GM19351 (cell line): ENCODE measurements around the gene BRS3.

Experiments
- ATAC-seq: cut with Tn5 transposase; IDR thresholded peaks from one replicate; pipeline ENCODE4 v1.9.1; 2021; ENCODE audit warnings: mild to moderate bottlenecking, moderate library complexity; ENCODE audit not compliant: unreplicated experiment

Gene BRS3

GRCh38 chrX:136493011-136493410, 5.3 kb downstream of the BRS3 start:
- no peak for ATAC-seq

GRCh38 chrX:136495043-136495442, 7.3 kb downstream of the BRS3 start:
- no peak for ATAC-seq

GRCh38 chrX:136496186-136496763, 8.5 kb downstream of the BRS3 start:
- ATAC-seq = peak; percentile 0

GRCh38 chrX:136496764-136497555, 9.2 kb downstream of the BRS3 start:
- peak; percentile 74 for ATAC-seq

GRCh38 chrX:136497556-136498052, 9.9 kb downstream of the BRS3 start, which contains the start of gene HTATSF1:
TSS of gene HTATSF1 (plus strand) at chrX:136497592. CDS start at chrX:136497685, 93 bp downstream.
- ATAC-seq = peak; percentile 14

- ATAC-seq = no peak
Observed at GRCh38 chrX:136519069-136519468, 31.3 kb downstream of the BRS3 start.

GRCh38 chrX:136523770-136524169, 36.0 kb downstream of the BRS3 start:
- no peak for ATAC-seq

GRCh38 chrX:136525738-136526606, 38.2 kb downstream of the BRS3 start:
- ATAC-seq = no peak

- ATAC-seq = no peak
Observed at GRCh38 chrX:136528645-136529315, 41.0 kb downstream of the BRS3 start.

- no peak for ATAC-seq
Observed at GRCh38 chrX:136529795-136530194, 42.0 kb downstream of the BRS3 start.

- ATAC-seq = no peak
Observed at GRCh38 chrX:136531951-136532350, 44.2 kb downstream of the BRS3 start, which contains the start of gene VGLL1. TSS of gene VGLL1 (plus strand) at chrX:136532215. CDS start at chrX:136536021, 3,806 bp downstream.

- no peak for ATAC-seq
Observed at GRCh38 chrX:136534131-136534530, 46.4 kb downstream of the BRS3 start.

GRCh38 chrX:136538811-136539210, 51.1 kb downstream of the BRS3 start:
- ATAC-seq = no peak

- no peak for ATAC-seq
Observed at GRCh38 chrX:136540226-136540625, 52.5 kb downstream of the BRS3 start.

GRCh38 chrX:136541294-136541693, 53.5 kb downstream of the BRS3 start:
- no peak for ATAC-seq

- no peak for ATAC-seq
Observed at GRCh38 chrX:136542281-136542680, 54.5 kb downstream of the BRS3 start.
